Fibroblast of skin of left biceps (primary cell): ENCODE data around the gene AKAP13.
"Not testable (repeated sequence)": the region's sequence is repeated elsewhere in the genome, so short reads cannot be mapped to it uniquely, and the experiment has no call there.

Experiments
- DNase-seq, 2 experiments: peaks; one replicate each; pipeline ENCODE4 v3.0.0-alpha.2; 2013; ENCODE audit warnings: low read depth in 2 of 2

AKAP13 gene

GRCh38 chr15:85348048-85348766 lies 32.2 kb upstream of the AKAP13 start:
- not testable (repeated sequence) for DNase-seq

- not testable (repeated sequence) for DNase-seq
Observed at GRCh38 chr15:85349062-85349461, 31.3 kb upstream of the AKAP13 start.

- DNase-seq, result no peak
Observed at GRCh38 chr15:85350395-85350794, 30.0 kb upstream of the AKAP13 start.

- not testable (repeated sequence) for DNase-seq
Observed at GRCh38 chr15:85351501-85351900, 28.9 kb upstream of the AKAP13 start.

GRCh38 chr15:85351965-85352364 lies 28.4 kb upstream of the AKAP13 start:
- no peak for DNase-seq

- no peak for DNase-seq
Observed at GRCh38 chr15:85353516-85353915, 26.9 kb upstream of the AKAP13 start.

GRCh38 chr15:85354461-85354860 lies 25.9 kb upstream of the AKAP13 start:
- peak in 1 of 2 experiments; percentile 32 for DNase-seq

GRCh38 chr15:85354948-85355347 lies 25.5 kb upstream of the AKAP13 start:
- no peak for DNase-seq

GRCh38 chr15:85356276-85356675 lies 24.1 kb upstream of the AKAP13 start:
- no peak for DNase-seq

- DNase-seq, result no peak
Observed at GRCh38 chr15:85361323-85361722, 19.1 kb upstream of the AKAP13 start.

GRCh38 chr15:85362436-85363081 lies 17.8 kb upstream of the AKAP13 start:
- no peak for DNase-seq

GRCh38 chr15:85365980-85366379 lies 14.4 kb upstream of the AKAP13 start:
- DNase-seq, result no peak

GRCh38 chr15:85367741-85368140 lies 12.7 kb upstream of the AKAP13 start:
- DNase-seq, result no peak

- no peak for DNase-seq
Observed at GRCh38 chr15:85374831-85375230, 5.6 kb upstream of the AKAP13 start.

- DNase-seq, result no peak
Observed at GRCh38 chr15:85377269-85377668, 3.1 kb upstream of the AKAP13 start.

- no peak for DNase-seq
Observed at GRCh38 chr15:85377986-85378385, 2.4 kb upstream of the AKAP13 start.

GRCh38 chr15:85379403-85380131 lies 836 bp upstream of the AKAP13 start:
- DNase-seq, result no peak

GRCh38 chr15:85380812-85381642 lies 624 bp downstream of the AKAP13 start:
- DNase-seq, result no peak

GRCh38 chr15:85381850-85382751 lies 1.7 kb downstream of the AKAP13 start:
- DNase-seq, result no peak

- DNase-seq, result no peak
Observed at GRCh38 chr15:85382942-85383341, 2.5 kb downstream of the AKAP13 start.
